ENCODE measurements around the gene CFAP100.

DNA sequence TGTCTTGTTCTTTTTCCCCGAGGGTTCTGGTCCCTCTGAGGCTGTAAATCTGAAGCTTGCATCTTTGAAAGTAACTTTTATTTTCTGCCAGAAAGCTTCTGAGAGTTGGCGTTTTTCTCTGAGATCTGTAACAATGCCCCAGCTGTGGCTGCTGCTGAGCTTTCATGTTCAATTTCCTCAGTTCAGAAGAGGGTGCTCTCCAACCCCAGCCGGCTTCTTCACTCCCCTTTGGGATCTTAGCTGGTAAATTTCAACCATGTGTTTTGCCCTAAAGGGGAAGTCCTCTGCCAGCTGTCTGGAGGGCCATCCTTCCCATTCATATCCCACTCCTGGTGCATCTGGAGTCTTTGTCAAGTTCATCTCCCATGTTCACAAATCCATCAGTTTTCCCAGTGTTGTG lies 18.3 kb upstream of the CFAP100 start:
- TF ChIP-seq GATA2 (IDR thresholded peaks at IDR 0.05; ENCODE audit: low read depth, low read length) (no peak), GATA3 (IDR thresholded peaks at IDR 0.05; ENCODE audit: low read depth, low read length) (no peak)
